ENCODE data around the gene SPAG6. TPM values are rescaled to one million over a fixed set of nuclear protein-coding genes. Genes with fewer than 3 reads are reported as not detected.

Gene SPAG6
- total RNA-seq, 2 experiments from 2014 or later: 0.09 to 0.11 TPM

DNA sequence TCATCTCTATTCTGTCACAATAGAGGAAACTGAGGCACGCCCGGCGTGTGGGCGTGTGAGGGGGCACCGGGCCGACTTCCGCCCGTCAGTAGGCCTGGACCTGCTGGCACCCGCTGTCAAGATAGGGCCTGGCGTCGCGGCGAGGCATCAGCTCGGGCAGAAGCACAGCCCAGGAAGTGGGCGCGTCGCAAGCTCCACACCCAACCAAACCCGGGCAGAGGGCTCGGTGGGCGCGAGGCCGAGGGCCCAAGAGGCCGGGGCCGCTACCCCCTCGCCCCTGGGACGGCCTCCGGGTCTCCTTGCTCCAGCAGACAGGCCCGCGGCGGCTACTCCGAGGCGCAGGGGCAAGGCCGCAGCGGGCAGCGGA, 91.2 kb downstream of the SPAG6 start:
- peak overlapping the region; percentile 76 for H3K27ac Mint-ChIP-seq
- intact Hi-C loops (cut with DNase I, micrococcal nuclease): loop anchor here (2.0 to 10.0 kb wide), 15 partner anchors 69 to 942 kb away; partner anchors contain the start of genes BMI1 (in 1 of the 2), COMMD3 (in 1 of the 2), DNAJC1 (in 1 of the 2) and MSRB2 (in 1 of the 2)
- no peaks in the 10 kb centered on the region for H3K9me3 Mint-ChIP-seq (ENCODE audit: low read depth)
- no peaks in the 10 kb centered on the region for H3K36me3 Mint-ChIP-seq (ENCODE audit: low read depth)
- H3K4me1 Mint-ChIP-seq: peaks cover 53% of the 10 kb centered on the region
- DNase-seq: peak; percentile 66
- no peaks in the 10 kb centered on the region for H3K27me3 Mint-ChIP-seq
- peak; percentile 31 for ATAC-seq
- POLR2A ChIA-PET: interaction anchor here (0.6 to 1.0 kb wide), 5 partner anchors 40 to 521 kb away, joined by 3 read pairs; partner anchors contain the start of gene COMMD3
- peak overlapping the region; percentile 90 for H3K4me3 Mint-ChIP-seq
- CTCF ChIA-PET: interaction anchor here (0.7 to 1.0 kb wide), 4 partner anchors 117 to 551 kb away, joined by 3 to 5 read pairs (median 4); no protein-coding TSS in a partner anchor

DNA sequence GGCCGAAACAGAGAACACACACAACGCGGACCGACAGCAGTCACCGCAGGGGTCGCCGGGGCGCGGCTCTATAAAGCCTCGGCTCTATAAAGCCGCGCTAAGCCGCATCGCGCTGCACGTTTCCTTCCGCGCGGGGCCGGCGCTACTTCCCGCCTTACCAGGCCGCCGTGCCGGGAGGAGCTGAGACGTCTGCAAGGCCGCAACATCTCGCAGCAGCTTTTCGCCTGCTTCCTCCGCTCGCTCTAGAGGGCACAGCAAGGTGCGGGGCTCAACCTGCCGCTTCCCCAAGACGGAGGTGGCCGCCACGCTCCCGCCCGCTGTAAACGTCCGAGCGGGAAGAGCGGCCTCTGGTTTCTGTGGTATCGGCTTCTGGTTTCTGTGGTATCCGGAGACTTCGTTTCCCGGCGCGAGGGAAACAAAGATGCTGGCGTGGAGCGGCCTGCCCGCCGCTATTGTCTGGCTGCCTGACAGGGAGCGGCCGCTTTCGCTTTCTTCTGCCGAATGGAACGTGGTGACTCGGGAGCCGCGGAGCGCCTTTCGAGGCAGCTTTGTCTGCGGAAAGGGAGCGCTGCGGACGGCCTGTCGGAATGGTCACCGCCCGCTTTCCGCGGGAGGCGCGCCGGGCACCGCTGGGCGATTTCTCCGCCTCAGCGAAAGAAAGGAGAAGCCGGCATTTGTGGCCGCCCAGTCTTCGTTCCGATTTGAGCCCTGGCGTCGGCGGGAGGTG, 91.8 kb downstream of the SPAG6 start:
- no peaks in the 10 kb centered on the region for H3K36me3 Mint-ChIP-seq (ENCODE audit: low read depth)
- no peaks in the 10 kb centered on the region for H3K9me3 Mint-ChIP-seq (ENCODE audit: low read depth)
- ChIA-PET CTCF (interaction anchor here (0.6 to 1.0 kb wide), 5 partner anchors 39 to 551 kb away, joined by 3 to 5 read pairs (median 4); no protein-coding TSS in a partner anchor), POLR2A (interaction anchor here (0.6 to 1.4 kb wide), 7 partner anchors 40 to 522 kb away, joined by 3 to 4 read pairs (median 3); partner anchors contain the start of gene COMMD3)
- peak; percentile 83 for ATAC-seq
- H3K4me3 Mint-ChIP-seq: peak overlapping the region; percentile 90
- no peaks in the 10 kb centered on the region for H3K27me3 Mint-ChIP-seq
- H3K4me1 Mint-ChIP-seq: peaks cover 53% of the 10 kb centered on the region
- H3K27ac Mint-ChIP-seq: peak overlapping the region; percentile 95
- intact Hi-C loops (cut with DNase I, micrococcal nuclease): loop anchor here (1.0 to 10.0 kb wide), 18 partner anchors 40 to 942 kb away; partner anchors contain the start of genes DNAJC1 (in 2 of the 2), BMI1 (in 1 of the 2), COMMD3 (in 1 of the 2) and MSRB2 (in 1 of the 2)
- DNase-seq: peak; percentile 92

DNA sequence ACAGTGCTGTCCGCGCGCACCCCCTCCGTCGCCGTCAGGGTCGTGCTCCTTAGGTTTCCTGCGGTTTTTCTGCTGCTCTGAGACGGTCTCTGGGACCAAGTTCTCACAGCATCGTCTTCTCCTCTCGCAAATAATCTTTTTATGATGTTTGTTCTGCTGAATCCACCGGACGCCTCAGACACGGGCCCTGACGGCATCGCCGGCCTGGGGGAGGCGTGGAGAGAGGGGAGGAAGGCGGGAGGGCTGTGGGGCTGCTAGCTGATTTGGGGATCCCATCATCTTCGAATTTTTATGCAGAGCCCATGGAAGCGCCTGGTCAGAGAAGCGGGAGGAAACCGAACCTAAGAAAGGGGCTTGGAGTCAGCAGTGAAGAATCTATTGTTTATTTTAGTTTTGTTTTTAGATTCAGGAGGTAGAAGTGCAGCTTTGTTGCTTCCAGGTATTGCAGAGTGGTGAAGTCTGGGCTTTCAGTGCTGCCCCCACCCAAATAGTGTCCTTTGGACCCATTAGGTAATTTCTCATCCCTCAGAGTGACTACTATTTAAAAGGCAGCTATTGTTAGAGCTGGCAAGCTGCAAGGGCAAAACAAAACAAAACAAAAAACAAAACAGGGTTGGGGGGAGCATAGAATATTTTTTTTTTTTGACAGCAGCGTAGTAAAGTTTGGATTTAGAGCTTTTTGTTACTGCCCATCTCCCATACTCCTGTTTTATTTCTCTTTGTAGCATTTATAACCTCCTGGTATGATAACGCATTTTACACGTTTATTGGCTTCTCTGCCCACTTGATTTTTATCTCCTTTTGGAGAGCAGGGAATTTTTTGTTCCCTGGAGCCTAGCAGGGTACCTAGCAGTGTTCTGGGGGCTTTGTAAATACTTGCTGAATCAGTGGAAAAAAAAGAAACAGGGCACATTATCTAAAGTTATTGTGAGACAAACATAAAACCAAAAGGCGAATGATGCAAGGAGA, 92.6 kb downstream of the SPAG6 start:
- Mint-ChIP-seq H3K4me1 (peaks cover 53% of the 10 kb centered on the region), H3K27me3 (no peaks in the 10 kb centered on the region), H3K4me3 (peak overlapping the region; percentile 90), H3K9me3 (ENCODE audit: low read depth) (no peaks in the 10 kb centered on the region), H3K36me3 (ENCODE audit: low read depth) (no peaks in the 10 kb centered on the region), H3K27ac (peak overlapping the region; percentile 95)
- POLR2A ChIA-PET: interaction anchor here (1.1 to 1.4 kb wide), 2 partner anchors 97 to 114 kb away, joined by 3 to 4 read pairs; no protein-coding TSS in a partner anchor
- no peak for DNase-seq
- intact Hi-C loops (cut with DNase I, micrococcal nuclease): loop anchor here (1.0 to 10.0 kb wide), 18 partner anchors 39 to 943 kb away; partner anchors contain the start of genes DNAJC1 (in 2 of the 2), BMI1 (in 1 of the 2), COMMD3 (in 1 of the 2) and MSRB2 (in 1 of the 2)
- CTCF ChIA-PET: interaction anchor here (0.6 to 1.1 kb wide), 4 partner anchors 38 to 552 kb away, joined by 3 to 5 read pairs (median 4); no protein-coding TSS in a partner anchor
- ATAC-seq: peak; percentile 28

DNA sequence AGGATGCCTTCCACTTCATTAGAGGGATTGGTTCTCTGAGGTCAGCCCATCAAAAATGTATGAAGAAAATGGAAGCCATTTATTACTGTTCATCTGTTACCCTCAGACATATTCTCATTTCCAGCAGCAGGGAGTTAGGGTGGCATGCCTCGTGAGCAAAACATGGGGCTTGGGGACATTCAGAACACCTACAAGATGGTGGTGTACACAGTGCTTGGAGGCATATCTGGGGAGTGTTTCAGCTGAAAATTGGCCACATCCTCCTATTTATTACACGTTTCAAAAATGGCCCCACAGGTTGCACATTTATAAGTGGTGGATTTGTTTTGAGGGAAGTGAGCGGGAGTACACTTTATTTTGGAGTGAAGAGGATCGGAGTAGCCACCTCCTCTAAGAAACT, 93.4 kb downstream of the SPAG6 start:
- Mint-ChIP-seq H3K27ac (peak overlapping the region; percentile 95), H3K4me1 (peaks cover 48% of the 10 kb centered on the region), H3K27me3 (no peaks in the 10 kb centered on the region), H3K36me3 (ENCODE audit: low read depth) (no peaks in the 10 kb centered on the region), H3K9me3 (ENCODE audit: low read depth) (no peaks in the 10 kb centered on the region), H3K4me3 (peak overlapping the region; percentile 90)
- ChIA-PET CTCF (interaction anchor here (0.9 to 1.1 kb wide), 3 partner anchors 99 to 551 kb away, joined by 3 to 4 read pairs (median 4); no protein-coding TSS in a partner anchor), POLR2A (no interaction called here)
- ATAC-seq (no peak), DNase-seq (peak; percentile 9)
- intact Hi-C loops (cut with DNase I, micrococcal nuclease): loop anchor here (5.0 to 10.0 kb wide), 9 partner anchors 71 to 911 kb away; partner anchors contain the start of genes BMI1 (in 1 of the 2), DNAJC1 (in 1 of the 2), MSRB2 (in 1 of the 2) and PIP4K2A (in 1 of the 2)

DNA sequence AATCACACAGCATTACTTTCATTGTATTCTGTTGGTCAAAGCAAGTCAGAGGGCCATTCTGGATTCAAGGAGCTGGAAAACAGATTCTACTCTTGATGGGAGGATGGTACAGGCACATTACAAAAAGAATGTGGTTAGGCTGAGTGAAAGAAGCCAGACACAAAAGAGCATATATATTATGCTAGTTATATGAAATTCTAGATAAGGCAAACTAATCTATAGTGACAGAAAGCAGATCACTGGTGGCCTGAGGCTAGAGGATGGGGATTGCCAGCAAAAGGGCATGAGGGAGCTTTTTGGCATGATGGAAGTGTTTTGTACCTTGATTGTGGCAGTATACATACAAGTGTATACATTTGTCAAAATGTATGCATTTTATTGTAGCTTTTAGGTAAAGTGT, 96.8 kb downstream of the SPAG6 start:
- Mint-ChIP-seq H3K4me3 (no peak overlapping the region), H3K9me3 (ENCODE audit: low read depth) (no peaks in the 10 kb centered on the region), H3K27me3 (peaks cover 5% of the 10 kb centered on the region), H3K27ac (no peak overlapping the region), H3K4me1 (peaks cover 21% of the 10 kb centered on the region), H3K36me3 (ENCODE audit: low read depth) (no peaks in the 10 kb centered on the region)
- CTCF ChIA-PET: interaction anchor here (1.5 kb wide), 1 partner anchor 45 kb away, joined by 4 read pairs; no protein-coding TSS in a partner anchor
- POLR2A ChIA-PET: no interaction called here
- ATAC-seq: no peak
- DNase-seq: no peak
- intact Hi-C loops (cut with DNase I, micrococcal nuclease): no loop called here

DNA sequence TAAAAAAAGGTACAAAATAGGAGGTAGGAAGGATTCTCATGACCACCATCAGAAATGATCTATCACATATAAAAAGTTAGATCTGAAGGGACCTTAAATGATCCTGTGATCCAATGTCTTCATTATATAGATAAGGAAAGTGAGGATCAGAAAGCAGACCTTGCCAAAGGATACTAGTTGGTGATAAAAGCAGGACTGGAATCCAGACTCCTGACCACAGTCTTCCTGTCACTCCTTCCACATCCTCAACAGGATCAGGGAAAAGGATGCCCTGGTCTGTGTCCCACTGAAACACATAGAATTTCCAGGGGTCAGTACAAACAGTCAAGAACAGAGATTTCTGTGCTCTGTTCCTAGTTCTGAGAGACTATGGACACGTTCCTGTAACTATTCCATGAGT, 97.2 kb downstream of the SPAG6 start:
- peaks cover 5% of the 10 kb centered on the region for H3K27me3 Mint-ChIP-seq
- no peak for DNase-seq
- H3K27ac Mint-ChIP-seq: no peak overlapping the region
- CTCF ChIA-PET: no interaction called here
- intact Hi-C loops (cut with DNase I, micrococcal nuclease): no loop called here
- H3K9me3 Mint-ChIP-seq (ENCODE audit: low read depth): no peaks in the 10 kb centered on the region
- no peak overlapping the region for H3K4me3 Mint-ChIP-seq
- peaks cover 21% of the 10 kb centered on the region for H3K4me1 Mint-ChIP-seq
- POLR2A ChIA-PET: no interaction called here
- ATAC-seq: no peak
- no peaks in the 10 kb centered on the region for H3K36me3 Mint-ChIP-seq (ENCODE audit: low read depth)

DNA sequence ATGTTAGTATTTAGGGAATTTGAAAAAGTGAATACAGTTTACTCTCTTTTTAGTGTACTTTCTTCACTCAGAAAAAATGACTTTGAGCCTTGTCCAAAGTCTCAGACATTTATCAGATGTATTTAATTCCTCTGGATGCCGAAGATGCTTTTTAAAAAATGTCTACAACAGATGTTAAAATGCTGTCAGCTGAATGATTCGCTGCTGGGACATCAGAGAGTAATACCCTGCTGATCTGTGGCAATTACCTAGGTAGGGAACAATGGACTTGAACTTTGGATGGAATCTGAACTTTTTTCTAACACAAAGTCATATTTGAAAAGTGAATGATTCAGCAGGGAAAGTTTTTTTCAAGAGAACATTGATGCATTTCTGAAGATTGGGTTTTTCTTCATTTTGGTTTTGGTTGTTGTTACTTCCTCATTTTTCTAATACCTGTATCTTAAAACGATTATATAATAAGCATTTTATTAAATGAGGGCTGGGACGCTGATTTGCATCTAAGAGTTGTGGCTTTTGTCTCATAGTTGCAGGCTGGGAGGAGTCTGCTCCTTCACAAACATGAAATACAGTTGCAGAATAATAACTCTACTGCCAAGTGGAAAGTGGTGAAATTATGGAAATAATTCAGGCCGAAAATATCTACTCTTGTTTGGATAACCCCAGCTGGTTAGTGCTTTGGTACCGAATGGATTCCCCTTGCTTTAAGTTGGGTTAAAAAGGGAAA, 98.0 kb downstream of the SPAG6 start:
- POLR2A ChIA-PET: no interaction called here
- no peak for ATAC-seq
- Mint-ChIP-seq H3K4me1 (peaks cover 15% of the 10 kb centered on the region), H3K4me3 (no peak overlapping the region), H3K36me3 (ENCODE audit: low read depth) (no peaks in the 10 kb centered on the region), H3K27me3 (peaks cover 5% of the 10 kb centered on the region), H3K27ac (no peak overlapping the region), H3K9me3 (ENCODE audit: low read depth) (no peaks in the 10 kb centered on the region)
- no peak for DNase-seq
- intact Hi-C loops (cut with DNase I, micrococcal nuclease): no loop called here
- CTCF ChIA-PET: interaction anchor here (0.6 kb wide), 1 partner anchor 98 kb away, joined by 4 read pairs; the partner anchor contains the start of gene SPAG6

DNA sequence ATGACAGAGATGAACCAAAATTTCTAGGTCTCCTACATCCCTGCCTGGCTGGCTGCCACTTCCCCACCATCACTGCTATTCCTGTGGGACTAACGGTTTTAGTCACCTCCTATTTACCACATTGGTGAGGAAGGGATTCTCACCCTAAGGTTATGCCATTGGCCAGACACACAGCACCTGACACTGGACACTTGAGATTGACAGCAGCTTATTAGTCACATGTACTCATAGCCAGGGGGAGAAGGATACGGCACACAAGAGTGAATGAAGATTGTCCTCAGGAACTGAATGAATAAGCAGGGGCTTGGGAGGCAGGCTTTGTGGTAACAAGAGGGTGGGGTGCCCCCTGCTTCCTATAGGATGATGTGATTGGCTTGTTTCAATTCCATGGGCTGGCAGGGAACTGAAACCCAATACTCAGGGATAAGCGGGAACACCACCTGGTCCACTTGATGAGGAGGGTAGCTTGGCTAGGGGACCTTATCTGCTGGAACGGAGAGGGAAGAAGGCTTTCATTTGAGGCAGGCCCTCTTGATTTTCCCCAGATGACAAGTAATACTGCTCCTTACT, 99.0 kb downstream of the SPAG6 start:
- ChIA-PET POLR2A (no interaction called here), CTCF (interaction anchor here (0.6 kb wide), 1 partner anchor 99 kb away, joined by 4 read pairs; the partner anchor contains the start of gene SPAG6)
- Mint-ChIP-seq H3K4me3 (no peak overlapping the region), H3K36me3 (ENCODE audit: low read depth) (no peaks in the 10 kb centered on the region), H3K27ac (no peak overlapping the region), H3K27me3 (peaks cover 7% of the 10 kb centered on the region), H3K9me3 (ENCODE audit: low read depth) (no peaks in the 10 kb centered on the region), H3K4me1 (peaks cover 6% of the 10 kb centered on the region)
- no peak for ATAC-seq
- intact Hi-C loops (cut with DNase I, micrococcal nuclease): no loop called here
- DNase-seq: no peak

DNA sequence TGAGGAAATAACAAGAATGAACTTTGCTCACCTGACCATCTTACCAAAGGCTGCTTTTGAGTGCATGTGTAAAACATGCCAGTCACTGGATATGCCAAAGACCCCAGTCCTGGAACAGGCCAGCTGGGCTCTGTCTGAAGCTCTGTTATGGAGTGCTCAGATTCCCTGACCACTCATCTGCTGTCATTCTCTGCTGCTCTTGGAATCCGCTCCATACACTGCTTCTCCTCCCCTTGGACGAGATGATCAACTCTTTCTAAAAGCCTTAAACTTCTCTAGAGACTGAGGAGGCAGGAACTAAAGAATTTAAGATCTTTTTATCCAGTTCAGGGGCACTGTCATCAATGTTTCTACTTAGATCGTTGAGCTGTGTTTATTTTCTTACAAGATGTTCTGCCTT, 100.2 kb downstream of the SPAG6 start:
- peaks cover 7% of the 10 kb centered on the region for H3K27me3 Mint-ChIP-seq
- intact Hi-C loops (cut with DNase I, micrococcal nuclease): no loop called here
- H3K27ac Mint-ChIP-seq: no peak overlapping the region
- ChIA-PET POLR2A (no interaction called here), CTCF (interaction anchor here (0.7 to 0.9 kb wide), 3 partner anchors 28 to 530 kb away, joined by 3 read pairs; no protein-coding TSS in a partner anchor)
- no peak for ATAC-seq
- no peaks in the 10 kb centered on the region for H3K4me1 Mint-ChIP-seq
- no peak for DNase-seq
- no peaks in the 10 kb centered on the region for H3K9me3 Mint-ChIP-seq (ENCODE audit: low read depth)
- H3K36me3 Mint-ChIP-seq (ENCODE audit: low read depth): no peaks in the 10 kb centered on the region
- H3K4me3 Mint-ChIP-seq: no peak overlapping the region

DNA sequence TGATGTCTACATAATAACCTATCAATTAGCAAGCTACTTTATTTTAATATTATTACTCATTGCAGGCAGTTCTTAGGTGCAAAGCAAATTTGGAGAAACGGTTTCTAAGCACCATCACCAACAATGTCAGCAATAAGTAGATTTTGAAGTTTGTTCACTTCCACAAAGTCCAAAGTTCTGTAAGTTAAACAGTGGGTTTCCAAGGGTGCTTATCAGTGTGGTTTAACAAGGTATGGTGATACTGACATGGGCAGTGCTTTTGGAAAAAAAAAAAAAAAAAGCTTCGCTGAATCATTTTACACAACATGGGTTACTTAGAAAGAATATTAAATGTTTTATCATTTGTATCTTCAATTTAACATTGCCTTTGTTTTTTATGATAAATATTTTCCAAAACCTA, 101.8 kb downstream of the SPAG6 start:
- Mint-ChIP-seq H3K9me3 (ENCODE audit: low read depth) (peaks cover 5% of the 10 kb centered on the region), H3K4me1 (no peaks in the 10 kb centered on the region), H3K36me3 (ENCODE audit: low read depth) (no peaks in the 10 kb centered on the region), H3K4me3 (no peak overlapping the region), H3K27ac (no peak overlapping the region), H3K27me3 (peaks cover 7% of the 10 kb centered on the region)
- intact Hi-C loops (cut with DNase I, micrococcal nuclease): no loop called here
- CTCF ChIA-PET: no interaction called here
- ATAC-seq (no peak), DNase-seq (no peak)
- POLR2A ChIA-PET: no interaction called here
